DOHH2 (cell line): Measurements from ENCODE around the gene CCDC185.
"Not testable (repeated sequence)": the region's sequence is repeated elsewhere in the genome, so short reads cannot be mapped to it uniquely, and the experiment has no call there.

Experiments
- H3F3A ChIP-seq: fragments of 200-600 bp; sonication (generic), shearing (Covaris generic); 2 replicates; pipeline ENCODE4 v1.6.0; 2016; ENCODE audit warnings: antibody characterized with exemption, mild to moderate bottlenecking; ENCODE audit not compliant: control insufficient read depth, insufficient read depth
- H3K27ac ChIP-seq: fragments of 200-600 bp; sonication (generic); 2 replicates; pipeline ENCODE4 v1.5.1; 2014; ENCODE audit warnings: low read depth, mild to moderate bottlenecking, low read length, moderate library complexity
- H3K27me3 ChIP-seq: fragments of 200-600 bp; sonication (generic); 2 replicates; pipeline ENCODE4 v1.6.1; 2014; ENCODE audit warnings: mild to moderate bottlenecking, low read length, mixed read lengths; ENCODE audit not compliant: control insufficient read depth
- H3K36me3 ChIP-seq: fragments of 200-600 bp; sonication (generic); 2 replicates; pipeline ENCODE4 v1.6.1; 2014; ENCODE audit warnings: mild to moderate bottlenecking, low read length, moderate library complexity, mixed read lengths; ENCODE audit not compliant: control insufficient read depth
- H3K4me1 ChIP-seq: fragments of 200-600 bp; sonication (generic); 2 replicates; pipeline ENCODE4 v1.6.1; 2014; ENCODE audit warnings: mild to moderate bottlenecking, low read length, mixed read lengths; ENCODE audit not compliant: control insufficient read depth
- H3K4me2 ChIP-seq: fragments of 200-600 bp; sonication (generic); 2 replicates; pipeline ENCODE4 v1.6.0; 2014; ENCODE audit warnings: mild to moderate bottlenecking, low read length, moderate library complexity
- H3K4me3 ChIP-seq: fragments of 200-600 bp; sonication (generic); 2 replicates; pipeline ENCODE4 v1.5.1; 2014; ENCODE audit warnings: mild to moderate bottlenecking, low read length, mixed read lengths
- H3K79me2 ChIP-seq: fragments of 200-600 bp; sonication (generic); 2 replicates; pipeline ENCODE4 v1.6.1; 2014; ENCODE audit warnings: mild to moderate bottlenecking, low read length, mixed read lengths; ENCODE audit not compliant: control insufficient read depth
- H3K9me2 ChIP-seq: fragments of 200-600 bp; sonication (generic); replicated peaks from 2 replicates; pipeline ENCODE4 v1.6.1; 2014; ENCODE audit warnings: mild to moderate bottlenecking, low read length, mixed read lengths; ENCODE audit not compliant: control insufficient read depth
- H3K9me3 ChIP-seq: fragments of 200-600 bp; sonication (generic); 2 replicates; pipeline ENCODE4 v1.6.1; 2014; ENCODE audit warnings: antibody characterized with exemption, low read length, mixed read lengths; ENCODE audit not compliant: control insufficient read depth, insufficient read depth
- H4K20me1 ChIP-seq: fragments of 200-600 bp; sonication (generic); 2 replicates; pipeline ENCODE4 v1.6.0; 2014; ENCODE audit warnings: low read depth, mild to moderate bottlenecking, antibody characterized with exemption, low read length, moderate library complexity; ENCODE audit not compliant: control insufficient read depth, insufficient read depth
- CTCF ChIP-seq: fragments of 200-600 bp; sonication (generic); IDR thresholded peaks from one replicate; pipeline ENCODE4 v1.5.1; 2014; ENCODE audit warnings: antibody characterized with exemption, mild to moderate bottlenecking, low read depth, low read length; ENCODE audit not compliant: poor library complexity, severe bottlenecking
- EZH2phosphoT487 ChIP-seq: fragments of 200-600 bp; sonication (generic); IDR thresholded peaks from 2 replicates; pipeline ENCODE4 v1.6.1; 2017; ENCODE audit warnings: borderline replicate concordance, mild to moderate bottlenecking, antibody characterized with exemption, low read length, moderate library complexity, mixed read lengths

Gene CCDC185

DNA sequence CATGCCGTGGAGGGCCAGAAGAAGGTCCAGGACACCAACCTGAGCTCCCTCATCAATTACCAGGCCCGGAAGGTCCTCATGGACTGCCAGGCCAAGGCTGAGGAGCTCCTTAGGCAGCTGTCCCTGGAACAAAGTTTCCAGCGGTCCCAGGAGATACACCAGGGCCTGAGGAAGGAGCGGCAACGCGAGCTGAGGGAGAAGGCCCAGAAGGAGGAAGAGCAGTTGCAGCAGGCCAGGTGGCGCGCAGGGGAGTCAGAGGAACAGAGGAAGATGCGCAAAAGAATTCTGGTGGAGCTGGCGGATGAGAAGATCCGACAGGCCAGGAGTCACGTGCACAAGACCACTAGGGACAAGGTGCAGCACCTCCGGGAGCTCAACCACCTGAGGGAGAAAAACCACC lies 1.5 kb downstream of the CCDC185 start:
- no peaks in the 10 kb centered on the region for H3F3A ChIP-seq
- no peak for TF ChIP-seq EZH2phosphoT487
- no peak for TF ChIP-seq CTCF
- no peak overlapping the region for H3K4me3 ChIP-seq
- H3K4me1 ChIP-seq: no peaks in the 10 kb centered on the region
- H3K36me3 ChIP-seq: no peaks in the 10 kb centered on the region
- H3K4me2 ChIP-seq: no peak overlapping the region
- H3K9me3 ChIP-seq: no peaks in the 10 kb centered on the region
- H3K27me3 ChIP-seq: no peaks in the 10 kb centered on the region
- H3K79me2 ChIP-seq: no peaks in the 10 kb centered on the region
- H4K20me1 ChIP-seq: no peaks in the 10 kb centered on the region
- H3K9me2 ChIP-seq: no peaks in the 10 kb centered on the region
- H3K27ac ChIP-seq: no peak overlapping the region

- H3K27me3 ChIP-seq, H3K36me3 ChIP-seq, H3K4me1 ChIP-seq, H3K9me2 ChIP-seq, H3K4me2 ChIP-seq, H3K79me2 ChIP-seq, H3K9me3 ChIP-seq, H3K27ac ChIP-seq, H3F3A ChIP-seq, H4K20me1 ChIP-seq, H3K4me3 ChIP-seq: not testable (repeated sequence)
Observed at GRCh38 chr1:223399393-223399792, 6.2 kb downstream of the CCDC185 start.

DNA sequence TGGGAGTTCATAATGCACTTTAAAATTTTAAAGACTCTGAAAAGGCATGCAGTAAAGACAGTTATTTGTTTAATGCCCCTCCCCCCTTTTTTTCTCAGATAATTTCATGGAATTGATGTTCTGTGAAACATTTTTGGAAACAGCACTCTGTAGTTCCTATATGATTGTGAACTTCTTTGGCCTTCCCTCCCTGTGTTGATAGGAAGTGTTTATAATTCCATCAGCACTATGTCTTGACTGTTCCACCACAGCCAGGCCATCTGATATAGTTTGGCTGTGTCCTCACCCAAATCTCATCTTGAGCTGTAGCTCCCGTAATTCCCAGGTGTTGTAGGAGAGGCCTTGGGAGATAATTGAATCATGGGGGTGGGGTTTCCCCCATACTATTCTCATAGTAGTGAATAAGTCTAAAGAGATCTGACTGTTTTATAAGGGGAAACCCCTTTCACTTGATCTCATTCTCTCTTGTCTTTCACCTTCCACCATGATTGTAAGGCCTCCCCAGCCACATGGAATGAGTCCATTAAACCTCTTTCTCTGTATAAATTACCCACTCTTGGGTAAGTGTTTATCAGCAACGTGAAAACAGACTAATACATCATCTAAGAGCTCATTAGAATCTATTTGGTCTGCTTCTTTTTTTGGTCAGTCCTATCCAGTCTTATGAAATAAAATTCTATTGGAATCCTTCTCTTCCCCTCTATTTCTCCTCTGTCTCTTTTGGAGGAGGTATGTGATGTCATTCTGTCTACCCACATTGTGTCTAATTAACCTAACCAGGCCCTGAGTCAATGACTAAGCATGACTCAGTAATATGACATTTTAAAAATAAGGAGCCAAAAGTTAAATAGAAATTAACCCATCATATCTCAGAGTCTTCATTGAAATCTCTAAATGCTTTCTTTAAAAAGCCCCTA lies 8.9 kb downstream of the CCDC185 start:
- Histone ChIP-seq H3F3A (no peaks in the 10 kb centered on the region), H3K79me2 (no peaks in the 10 kb centered on the region), H4K20me1 (no peaks in the 10 kb centered on the region), H3K27ac (no peak overlapping the region), H3K36me3 (no peaks in the 10 kb centered on the region), H3K4me2 (no peak overlapping the region), H3K4me1 (no peaks in the 10 kb centered on the region), H3K9me2 (no peaks in the 10 kb centered on the region), H3K4me3 (no peak overlapping the region), H3K27me3 (no peaks in the 10 kb centered on the region), H3K9me3 (no peaks in the 10 kb centered on the region)
- TF ChIP-seq CTCF: no peak
- no peak for TF ChIP-seq EZH2phosphoT487

- H3K79me2 ChIP-seq: no peaks in the 10 kb centered on the region
- no peaks in the 10 kb centered on the region for H3K9me3 ChIP-seq
- H3K27ac ChIP-seq: no peak overlapping the region
- H3K4me3 ChIP-seq: no peak overlapping the region
- H3K27me3 ChIP-seq: no peaks in the 10 kb centered on the region
- no peak overlapping the region for H3K4me2 ChIP-seq
- no peaks in the 10 kb centered on the region for H3F3A ChIP-seq
- TF ChIP-seq EZH2phosphoT487 (no peak), CTCF (no peak)
- no peaks in the 10 kb centered on the region for H3K36me3 ChIP-seq
- no peaks in the 10 kb centered on the region for H4K20me1 ChIP-seq
- H3K4me1 ChIP-seq: no peaks in the 10 kb centered on the region
- H3K9me2 ChIP-seq: no peaks in the 10 kb centered on the region
Observed at GRCh38 chr1:223402790-223403142, 9.6 kb downstream of the CCDC185 start.
